Measurements from ENCODE around the gene PRKRIP1. TPM values are rescaled to one million over a fixed set of nuclear protein-coding genes. Genes with fewer than 3 reads are reported as not detected.

Gene PRKRIP1
- total RNA-seq, 4 donors from 2014 or later = 16.1 to 36.6 (median 25.4) TPM

- Histone ChIP-seq H3K27me3 (no peaks in the 10 kb centered on the region), H3K27ac (peak within 1 kb of the TSS; percentile 77 to 81), H3K36me3 (no peaks in the 10 kb centered on the region), H3K4me1 (no peaks in the 10 kb centered on the region), H3K4me3 (peak within 1 kb of the TSS; percentile 48 to 92), H3K9me3 (no peaks in the 10 kb centered on the region)
- TF ChIP-seq CTCF (IDR thresholded peaks at IDR 0.05) (peak in 1 of 4 experiments; percentile 12), POLR2A (IDR thresholded peaks at IDR 0.05) (peak in 1 of 2 donors; percentile 43)
- DNase-seq = peak; percentile 76 to 85
- intact Hi-C loops (cut with DNase I; ENCODE audit: low total_unique reads) = no loop called here
Observed at GRCh38 chr7:102433219-102434038, 37.3 kb downstream of the PRKRIP1 start, which contains the start of gene ORAI2. ORAI2 (plus strand) TSS chr7:102433575; CDS start chr7:102438957, 5,382 bp downstream.

- no peaks in the 10 kb centered on the region for H3K27me3 ChIP-seq
- H3K4me3 ChIP-seq = peak overlapping the region; percentile 48 to 92
- intact Hi-C loops (cut with DNase I; ENCODE audit: low total_unique reads) = no loop called here
- no peak for TF ChIP-seq CTCF (IDR thresholded peaks at IDR 0.05)
- no peak for TF ChIP-seq POLR2A (IDR thresholded peaks at IDR 0.05)
- H3K27ac ChIP-seq = peak overlapping the region; percentile 19 to 79
- H3K36me3 ChIP-seq = no peaks in the 10 kb centered on the region
- no peaks in the 10 kb centered on the region for H3K4me1 ChIP-seq
- DNase-seq = no peak
- H3K9me3 ChIP-seq = no peaks in the 10 kb centered on the region
Observed at GRCh38 chr7:102434039-102434486, 37.9 kb downstream of the PRKRIP1 start.

GRCh38 chr7:102436118-102436517 is 40.0 kb downstream of the PRKRIP1 start:
- DNase-seq = no peak
- TF ChIP-seq POLR2A (IDR thresholded peaks at IDR 0.05) = no peak
- TF ChIP-seq CTCF (IDR thresholded peaks at IDR 0.05) = no peak
- intact Hi-C loops (cut with DNase I; ENCODE audit: low total_unique reads) = no loop called here

GRCh38 chr7:102439963-102440795 is 44.0 kb downstream of the PRKRIP1 start:
- intact Hi-C loops (cut with DNase I; ENCODE audit: low total_unique reads) = no loop called here
- H3K4me1 ChIP-seq = no peaks in the 10 kb centered on the region
- H3K9me3 ChIP-seq = no peaks in the 10 kb centered on the region
- peak overlapping the region; percentile 18 to 49 for H3K27ac ChIP-seq
- no peaks in the 10 kb centered on the region for H3K36me3 ChIP-seq
- H3K4me3 ChIP-seq = no peak overlapping the region
- DNase-seq = peak in 1 of 2 donors; percentile 68
- H3K27me3 ChIP-seq = no peaks in the 10 kb centered on the region
- TF ChIP-seq CTCF (IDR thresholded peaks at IDR 0.05) (no peak), POLR2A (IDR thresholded peaks at IDR 0.05) (no peak)

More at GRCh38 chr7:102436118-102436517, 40.0 kb downstream of the PRKRIP1 start:
- Histone ChIP-seq H3K27me3 (no peaks in the 10 kb centered on the region), H3K4me3 (no peak overlapping the region), H3K4me1 (no peaks in the 10 kb centered on the region), H3K27ac (no peak overlapping the region), H3K9me3 (no peaks in the 10 kb centered on the region), H3K36me3 (no peaks in the 10 kb centered on the region)

Measured in uterus (tissue), 4 donors.